ENCODE results near the gene PARN.

DNA sequence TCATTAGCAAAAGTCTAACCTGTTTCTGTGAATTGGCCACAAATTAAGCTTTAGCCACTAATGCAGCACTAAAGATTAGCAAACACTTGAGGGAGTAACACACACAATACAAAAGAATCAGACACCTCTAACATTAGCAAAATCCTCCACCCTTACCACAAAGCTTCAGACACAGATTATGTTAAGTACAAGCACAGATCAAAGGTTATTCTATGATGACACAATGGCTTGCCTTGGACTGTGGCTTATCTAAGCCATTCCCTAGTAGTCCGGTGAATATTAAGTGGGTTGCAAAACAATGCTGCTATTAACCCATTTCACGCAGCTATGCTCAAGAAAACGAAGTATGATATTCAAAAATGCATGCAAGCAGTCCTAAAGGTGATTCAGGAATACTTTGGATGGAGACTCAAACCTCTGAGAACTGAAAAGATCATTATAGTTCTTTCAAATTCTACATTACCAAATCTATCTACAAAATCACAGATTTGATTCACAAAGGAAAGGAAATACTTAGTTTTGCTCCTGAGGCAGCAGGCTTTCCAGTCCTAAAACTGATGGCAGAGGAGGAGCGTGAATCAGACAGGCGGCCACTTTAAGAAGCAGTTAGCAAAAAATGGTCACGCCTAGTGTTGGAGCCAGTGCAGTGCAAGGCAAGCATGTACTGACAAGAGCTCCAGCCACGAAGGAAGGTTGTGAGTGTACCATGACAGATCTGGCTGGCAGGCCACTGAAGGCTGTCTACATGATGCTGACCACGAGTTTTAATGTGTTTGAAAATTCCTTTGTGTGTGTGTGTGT is 67.2 kb downstream of the PARN start:
- TF ChIP-seq, protein P1, sequence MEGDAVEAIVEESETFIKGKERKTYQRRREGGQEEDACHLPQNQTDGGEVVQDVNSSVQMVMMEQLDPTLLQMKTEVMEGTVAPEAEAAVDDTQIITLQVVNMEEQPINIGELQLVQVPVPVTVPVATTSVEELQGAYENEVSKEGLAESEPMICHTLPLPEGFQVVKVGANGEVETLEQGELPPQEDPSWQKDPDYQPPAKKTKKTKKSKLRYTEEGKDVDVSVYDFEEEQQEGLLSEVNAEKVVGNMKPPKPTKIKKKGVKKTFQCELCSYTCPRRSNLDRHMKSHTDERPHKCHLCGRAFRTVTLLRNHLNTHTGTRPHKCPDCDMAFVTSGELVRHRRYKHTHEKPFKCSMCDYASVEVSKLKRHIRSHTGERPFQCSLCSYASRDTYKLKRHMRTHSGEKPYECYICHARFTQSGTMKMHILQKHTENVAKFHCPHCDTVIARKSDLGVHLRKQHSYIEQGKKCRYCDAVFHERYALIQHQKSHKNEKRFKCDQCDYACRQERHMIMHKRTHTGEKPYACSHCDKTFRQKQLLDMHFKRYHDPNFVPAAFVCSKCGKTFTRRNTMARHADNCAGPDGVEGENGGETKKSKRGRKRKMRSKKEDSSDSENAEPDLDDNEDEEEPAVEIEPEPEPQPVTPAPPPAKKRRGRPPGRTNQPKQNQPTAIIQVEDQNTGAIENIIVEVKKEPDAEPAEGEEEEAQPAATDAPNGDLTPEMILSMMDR (conservative IDR thresholded peaks at IDR 0.05 in 1 of 2, IDR thresholded peaks at IDR 0.05 in 1 of 2; ENCODE audit: extremely low read depth in 1 of 2, insufficient read depth in 1 of 2, low read depth in 1 of 2, low read length in 2 of 2), result peak in 1 of 2 donors; percentile 54
- TF ChIP-seq EZH2 (IDR thresholded peaks at IDR 0.05; ENCODE audit: borderline replicate concordance, low read length), result no peak

All from mammary epithelial cell (primary cell).